Measurements from ENCODE around the gene POLRMT.
"Not testable (repeated sequence)": the region's sequence is repeated elsewhere in the genome, so short reads cannot be mapped to it uniquely, and the experiment has no call there.

Gene POLRMT

DNA sequence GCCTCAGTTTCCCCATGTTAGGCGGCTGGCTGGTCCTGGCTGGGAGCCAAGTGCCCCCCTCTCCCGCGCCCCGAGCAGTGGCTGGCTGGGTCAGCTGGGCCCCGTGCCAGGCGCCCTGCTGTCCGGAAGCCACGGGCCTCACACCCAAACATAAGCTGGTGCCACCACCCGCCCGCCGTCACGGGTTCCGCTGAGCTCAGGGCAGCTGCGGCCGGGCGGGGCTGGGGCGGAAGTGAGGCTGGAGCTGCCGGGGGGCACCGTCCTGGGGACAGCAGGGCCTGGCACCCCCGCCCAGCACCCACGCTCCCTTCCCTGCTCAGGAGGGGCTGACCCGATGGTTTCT lies 24.4 kb downstream of the POLRMT start:
- DNase-seq, result no peak

DNA sequence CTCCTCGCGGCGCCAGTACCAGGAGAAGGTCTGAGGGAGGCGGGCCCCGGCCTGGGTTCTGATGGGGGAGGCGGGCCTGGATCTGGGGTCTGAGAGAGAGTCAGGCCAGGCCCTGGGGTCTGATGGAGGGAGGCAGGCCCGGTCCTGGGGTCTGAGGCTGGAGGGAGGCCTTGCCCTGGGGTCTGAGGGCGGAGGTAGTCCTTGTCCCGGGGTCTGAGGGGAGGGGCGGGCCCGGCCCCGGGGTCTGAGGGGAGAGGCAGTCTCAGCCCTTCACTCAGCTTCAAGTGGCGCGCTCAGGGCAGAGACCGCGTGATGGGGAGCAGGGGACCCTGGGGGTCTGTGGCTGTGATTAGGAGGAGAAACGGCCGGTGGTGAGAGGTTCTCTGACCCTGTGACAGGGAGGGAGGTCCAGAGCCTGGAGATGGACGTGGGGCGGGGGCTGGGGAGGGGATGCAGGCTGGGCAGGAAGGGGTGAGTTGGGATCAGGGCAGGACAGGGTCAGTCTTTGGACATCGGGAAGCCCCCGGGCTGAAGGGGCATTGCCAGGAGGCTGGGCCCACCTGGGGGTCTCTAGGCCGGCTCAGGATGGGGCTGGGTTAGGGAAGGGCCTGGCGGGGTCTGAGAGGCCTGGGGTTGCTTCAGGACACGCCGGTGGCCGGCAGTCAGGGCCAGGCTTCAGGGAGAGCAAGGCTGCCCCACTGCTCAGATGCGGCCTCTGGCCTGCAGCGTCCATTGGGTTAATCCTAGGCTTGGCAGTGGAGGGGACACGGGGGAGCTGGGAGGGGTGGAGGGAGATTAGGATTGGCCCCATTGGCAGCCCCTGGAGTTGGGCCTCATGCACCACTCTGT lies 25.0 kb downstream of the POLRMT start:
- no peak for DNase-seq

DNA sequence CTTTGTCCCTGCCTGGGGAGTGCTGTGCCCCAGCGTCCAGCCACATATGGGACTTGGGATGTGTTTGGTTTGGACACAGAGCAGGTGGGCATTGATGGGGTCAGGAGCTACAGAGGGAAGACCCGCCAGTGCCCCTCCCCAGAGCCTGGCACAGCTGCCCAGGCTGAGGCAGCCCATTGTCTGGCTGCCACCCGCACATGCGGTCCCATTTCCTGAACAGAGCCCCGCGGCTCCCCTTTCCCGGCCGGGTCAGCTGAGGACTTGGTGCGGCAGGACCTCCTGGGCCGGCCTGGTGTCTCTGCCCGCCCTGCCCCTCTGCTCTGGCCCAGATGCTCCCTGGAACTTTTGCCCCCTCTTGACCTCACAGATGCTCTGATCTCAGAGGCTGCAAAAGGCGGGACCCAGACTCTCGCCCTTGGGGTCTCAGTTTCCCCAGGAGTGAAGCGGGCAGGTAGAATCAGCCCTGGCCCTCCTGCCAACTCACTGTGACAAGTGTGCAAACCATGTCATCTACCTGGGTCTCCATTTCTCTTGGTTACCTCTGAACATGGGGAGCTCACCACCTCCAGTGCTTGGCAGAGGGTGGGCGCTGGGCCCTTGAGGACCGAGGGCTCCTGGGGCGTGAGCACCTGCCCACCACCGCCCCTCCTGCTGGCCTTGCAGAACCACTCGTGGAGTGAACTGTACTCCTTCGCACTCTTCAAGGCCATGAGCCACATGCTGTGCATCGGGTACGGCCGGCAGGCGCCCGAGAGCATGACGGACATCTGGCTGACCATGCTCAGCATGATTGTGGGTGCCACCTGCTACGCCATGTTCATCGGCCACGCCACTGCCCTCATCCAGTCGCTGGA lies 25.8 kb downstream of the POLRMT start:
- no peak for DNase-seq

DNA sequence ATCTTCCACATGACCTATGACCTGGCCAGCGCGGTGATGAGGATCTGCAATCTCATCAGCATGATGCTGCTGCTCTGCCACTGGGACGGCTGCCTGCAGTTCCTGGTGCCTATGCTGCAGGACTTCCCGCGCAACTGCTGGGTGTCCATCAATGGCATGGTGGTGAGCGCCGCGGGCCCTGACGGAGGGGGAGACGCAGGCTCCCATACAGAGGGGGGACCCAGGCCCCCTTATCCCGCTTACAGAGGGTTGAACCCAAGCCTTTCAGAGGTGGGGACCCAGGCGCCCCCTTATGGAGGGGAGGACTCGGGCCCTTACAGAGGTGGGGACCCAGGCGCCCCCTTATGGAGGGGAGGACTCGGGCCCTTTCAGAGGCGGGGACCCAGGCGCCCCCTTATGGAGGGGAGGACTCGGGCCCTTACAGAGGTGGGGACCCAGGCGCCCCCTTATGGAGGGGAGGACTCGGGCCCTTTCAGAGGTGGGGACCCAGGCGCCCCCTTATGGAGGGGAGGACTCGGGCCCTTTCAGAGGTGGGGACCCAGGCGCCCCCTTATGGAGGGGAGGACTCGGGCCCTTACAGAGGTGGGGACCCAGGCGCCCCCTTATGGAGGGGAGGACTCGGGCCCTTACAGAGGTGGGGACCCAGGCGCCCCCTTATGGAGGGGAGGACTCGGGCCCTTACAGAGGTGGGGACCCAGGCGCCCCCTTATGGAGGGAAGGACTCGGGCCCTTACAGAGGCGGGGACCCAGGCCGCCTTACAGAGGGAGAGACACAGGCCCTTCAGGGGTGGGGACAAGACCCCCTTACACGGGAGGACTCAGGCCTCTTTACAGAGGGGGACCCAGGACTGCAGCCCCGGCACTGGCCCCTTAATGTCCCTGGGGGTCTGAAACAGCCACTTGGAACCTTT lies 28.0 kb downstream of the POLRMT start:
- not testable (repeated sequence) for DNase-seq

DNA sequence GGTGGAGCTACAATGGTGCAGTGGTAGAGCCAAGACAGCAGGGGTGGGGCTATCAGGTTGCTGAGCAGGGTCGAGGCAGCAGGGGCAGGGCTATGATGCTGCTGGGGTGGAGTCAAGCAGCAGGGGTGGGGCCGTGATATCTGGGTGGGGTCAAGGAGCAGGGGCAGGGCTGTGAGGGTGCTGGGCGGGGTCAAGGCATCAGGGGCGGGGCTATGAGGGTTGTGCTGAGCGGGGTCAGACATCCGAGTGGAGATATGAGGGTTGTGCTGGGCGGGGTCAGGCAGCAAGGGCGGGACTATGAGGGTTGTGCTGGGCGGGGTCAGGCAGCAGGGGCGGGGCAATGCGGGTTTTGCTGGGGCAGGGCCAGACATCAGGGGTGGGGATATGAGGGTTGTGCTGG lies 29.0 kb downstream of the POLRMT start:
- DNase-seq, result no peak

DNA sequence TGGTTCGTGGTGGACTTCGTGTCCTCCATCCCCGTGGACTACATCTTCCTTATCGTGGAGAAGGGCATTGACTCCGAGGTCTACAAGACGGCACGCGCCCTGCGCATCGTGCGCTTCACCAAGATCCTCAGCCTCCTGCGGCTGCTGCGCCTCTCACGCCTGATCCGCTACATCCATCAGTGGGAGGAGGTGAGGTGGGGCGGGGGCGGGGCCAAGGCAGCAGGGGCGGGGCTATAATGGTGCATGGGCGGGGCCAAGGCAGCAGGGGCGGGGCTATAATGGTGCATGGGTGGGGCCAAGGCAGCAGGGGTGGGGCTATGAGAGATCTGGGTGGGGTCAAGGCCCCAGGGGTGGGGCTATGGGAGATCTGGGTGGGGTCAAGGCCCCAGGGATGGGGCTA lies 29.6 kb downstream of the POLRMT start:
- not testable (repeated sequence) for DNase-seq

DNA sequence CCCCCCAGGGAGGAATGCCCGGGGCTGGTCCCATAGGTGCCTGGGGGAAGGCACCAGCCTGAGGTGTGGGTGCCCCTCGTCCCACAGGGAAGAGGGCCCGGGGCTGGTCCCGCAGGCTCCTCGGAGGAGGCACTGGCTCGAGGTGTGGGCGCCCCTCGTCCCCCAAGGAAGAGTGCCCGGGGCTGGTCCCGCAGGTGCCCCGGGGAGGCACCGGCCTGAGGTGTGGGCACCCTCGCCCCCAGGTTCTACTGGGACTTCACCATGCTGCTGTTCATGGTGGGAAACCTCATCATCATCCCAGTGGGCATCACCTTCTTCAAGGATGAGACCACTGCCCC lies 30.1 kb downstream of the POLRMT start:
- not testable (repeated sequence) for DNase-seq

DNA sequence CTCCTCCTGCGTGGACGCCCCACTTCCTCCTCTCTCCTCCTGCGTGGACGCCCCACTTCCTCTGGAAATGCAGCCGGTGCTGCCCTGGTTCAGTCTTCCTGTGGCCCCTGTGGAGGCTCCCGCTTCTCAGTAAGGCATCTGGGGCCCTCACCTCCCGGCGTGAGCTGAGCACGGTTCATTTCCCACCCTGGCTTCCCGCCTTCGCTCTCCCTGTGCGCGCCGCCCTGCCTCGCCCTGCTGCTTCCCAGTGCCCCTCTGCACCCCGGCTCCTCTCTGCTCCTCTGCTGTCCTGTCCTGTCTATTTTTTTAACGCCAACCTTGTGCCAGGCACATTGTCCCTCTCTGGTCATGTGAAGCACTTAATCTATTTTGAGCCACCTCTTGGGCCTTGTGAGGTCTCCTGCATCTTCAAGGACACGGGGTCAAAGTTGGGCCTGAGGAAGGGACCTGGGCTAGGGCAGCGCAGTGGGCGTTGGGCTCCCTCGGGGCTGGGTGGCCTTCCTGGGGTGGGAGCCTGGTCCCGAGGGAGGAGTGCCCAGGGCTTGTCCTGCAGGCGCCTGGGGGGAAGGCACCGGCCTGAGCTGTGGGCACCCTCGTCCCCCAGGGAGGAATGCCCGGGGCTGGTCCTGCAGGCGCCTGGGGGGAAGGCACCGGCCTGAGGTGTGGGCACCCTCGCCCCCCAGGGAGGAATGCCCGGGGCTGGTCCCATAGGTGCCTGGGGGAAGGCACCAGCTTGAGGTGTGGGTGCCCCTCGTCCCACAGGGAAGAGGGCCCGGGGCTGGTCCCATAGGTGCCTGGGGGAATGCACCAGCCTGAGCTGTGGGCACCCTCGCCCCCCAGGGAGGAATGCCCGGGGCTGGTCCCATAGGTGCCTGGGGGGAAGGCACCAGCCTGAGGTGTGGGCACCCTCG lies 30.7 kb downstream of the POLRMT start:
- DNase-seq, result no peak

DNA sequence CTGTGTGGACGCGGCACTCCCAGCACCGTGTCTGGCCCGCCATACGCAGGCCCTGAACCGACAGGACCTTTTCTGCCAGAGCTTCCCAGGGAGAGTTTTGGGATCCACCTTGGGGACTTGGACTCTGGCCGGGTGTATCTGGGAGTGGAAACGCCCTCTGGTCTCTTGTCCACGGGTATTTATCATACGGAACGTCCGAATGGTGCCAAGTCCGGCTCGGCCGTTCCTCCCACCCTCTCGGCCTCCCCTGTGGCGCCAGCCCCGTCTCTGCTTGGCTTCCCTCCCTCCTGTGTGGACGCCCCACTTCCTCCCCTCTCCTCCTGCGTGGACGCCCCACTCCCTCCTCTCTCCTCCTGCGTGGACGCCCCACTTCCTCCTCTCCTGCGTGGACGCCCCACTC lies 31.5 kb downstream of the POLRMT start:
- DNase-seq, result no peak

DNA sequence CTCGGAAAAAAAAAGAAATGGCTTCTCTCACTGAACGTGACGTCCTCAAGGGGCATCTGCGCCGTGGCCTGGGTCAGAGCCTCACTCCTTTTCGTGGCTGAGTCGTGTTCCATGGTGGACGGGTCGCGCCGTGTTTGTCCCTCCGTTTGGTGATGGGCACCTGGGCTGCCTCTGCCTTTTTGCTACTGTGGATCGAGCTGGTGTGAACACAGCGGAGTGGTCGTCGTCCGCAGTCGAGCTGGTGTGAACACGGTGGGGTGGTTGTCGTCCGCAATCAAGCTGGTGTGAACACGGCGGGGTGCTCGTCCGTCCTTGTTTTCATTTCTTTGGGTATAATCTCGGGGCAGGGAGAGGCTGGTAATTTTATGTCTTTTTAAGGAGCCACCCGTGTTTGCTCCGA lies 32.0 kb downstream of the POLRMT start:
- no peak for DNase-seq

DNA sequence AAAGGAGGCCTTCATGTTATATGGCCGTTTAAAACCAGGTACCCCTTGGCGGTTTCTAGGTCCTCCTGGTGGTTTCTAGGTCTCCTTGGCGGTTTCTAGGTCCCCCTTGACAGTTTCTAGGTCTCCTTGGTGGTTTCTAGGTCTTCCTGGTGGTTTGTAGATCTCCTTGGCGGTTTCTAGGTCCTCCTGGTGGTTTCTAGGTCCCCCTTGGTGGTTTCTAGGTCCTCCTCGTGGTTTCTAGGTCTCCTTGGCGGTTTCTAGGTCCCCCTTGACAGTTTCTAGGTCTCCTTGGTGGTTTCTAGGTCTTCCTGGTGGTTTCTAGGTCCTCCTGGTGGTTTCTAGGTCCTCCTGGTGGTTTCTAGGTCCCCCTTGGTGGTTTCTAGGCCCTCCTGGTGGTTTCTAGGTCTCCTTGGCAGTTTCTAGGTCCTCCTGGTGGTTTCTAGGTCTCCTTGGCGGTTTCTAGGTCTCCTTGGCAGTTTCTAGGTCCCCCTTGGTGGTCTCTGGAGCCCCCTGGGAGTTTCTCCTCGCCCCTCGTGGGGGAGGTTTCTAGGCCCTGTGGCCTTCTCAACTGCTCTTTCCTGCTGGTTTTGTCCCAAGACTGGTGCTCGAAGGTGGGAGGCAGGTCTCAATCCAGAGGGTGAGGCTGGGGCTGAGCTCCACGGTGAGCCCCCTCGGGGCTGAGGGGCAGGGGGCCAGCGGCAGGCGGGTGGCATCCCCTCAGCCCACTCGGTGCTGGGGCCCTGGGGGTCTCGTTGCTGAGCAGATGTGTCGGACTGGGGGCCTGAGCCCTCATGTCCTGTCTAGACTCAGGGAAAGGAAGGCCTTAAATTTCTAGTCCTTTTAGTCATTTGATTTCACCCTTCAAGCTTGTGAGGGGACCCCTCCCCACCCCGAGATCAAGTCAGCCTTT lies 35.7 kb downstream of the POLRMT start:
- DNase-seq, result no peak

DNA sequence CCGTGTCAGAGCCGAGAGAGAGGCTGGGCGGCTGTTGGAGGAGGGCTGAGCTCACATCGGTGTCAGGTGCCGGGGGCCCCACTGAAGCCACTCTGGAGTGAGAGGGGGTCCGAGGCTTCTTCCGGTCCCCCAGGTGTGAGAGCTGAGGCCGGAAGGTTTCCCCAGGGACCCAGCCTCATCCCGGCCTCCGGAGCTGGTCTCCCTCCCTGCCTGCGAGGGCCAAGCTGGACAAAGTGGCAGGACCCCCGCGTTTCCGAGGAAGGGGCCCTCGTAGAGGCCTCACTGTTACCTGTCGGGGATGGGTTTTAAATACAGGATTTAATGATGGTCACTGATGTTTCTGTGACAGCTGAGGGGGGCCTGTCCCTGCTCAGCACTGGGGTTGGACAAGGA lies 37.1 kb downstream of the POLRMT start:
- no peak for DNase-seq

DNA sequence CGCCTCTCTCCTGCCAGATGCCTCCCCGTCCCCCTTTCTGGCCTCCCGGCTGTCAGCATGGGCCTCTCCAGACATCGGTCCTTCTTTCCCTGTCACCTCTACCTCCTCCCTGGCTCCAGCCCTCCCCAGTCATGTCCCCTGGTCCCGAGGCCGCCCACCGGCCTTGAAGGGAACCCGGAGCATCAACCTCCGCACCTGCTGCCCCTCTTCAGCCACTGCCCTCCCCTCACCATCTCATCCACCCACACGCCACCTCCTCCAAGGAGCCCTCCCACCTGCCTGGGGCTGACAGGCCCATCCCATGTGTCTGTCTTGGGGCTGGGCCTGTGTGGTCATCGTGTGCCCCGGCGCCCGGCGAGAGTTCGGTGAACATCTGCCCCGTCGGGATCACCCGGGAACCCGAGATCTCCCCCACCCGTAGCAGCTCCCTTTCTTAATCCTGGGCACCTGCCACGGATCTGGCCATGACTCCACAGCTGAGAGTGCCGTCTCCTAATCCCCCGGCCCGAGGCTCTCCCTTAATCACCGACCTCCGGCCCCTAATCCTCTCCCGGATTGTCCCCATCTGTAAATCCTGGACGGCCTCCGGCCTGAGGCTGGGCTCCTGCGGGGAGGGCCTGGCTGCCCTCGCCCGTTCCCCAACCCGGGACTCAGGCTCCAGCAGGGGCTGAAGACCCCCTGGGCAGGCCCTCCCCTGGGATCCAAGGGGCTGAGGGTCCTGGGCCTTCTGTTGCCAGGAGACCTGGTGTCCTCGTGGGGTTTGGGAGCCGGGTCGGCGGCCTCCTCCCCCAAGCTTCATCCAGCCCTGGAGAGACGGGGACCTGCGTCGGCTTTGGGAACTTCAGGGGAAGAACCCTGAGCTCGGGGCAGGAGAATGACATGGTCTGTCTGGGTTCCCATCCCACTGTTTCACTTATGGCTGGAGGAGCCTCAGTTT lies 37.7 kb downstream of the POLRMT start:
- DNase-seq, result no peak

DNA sequence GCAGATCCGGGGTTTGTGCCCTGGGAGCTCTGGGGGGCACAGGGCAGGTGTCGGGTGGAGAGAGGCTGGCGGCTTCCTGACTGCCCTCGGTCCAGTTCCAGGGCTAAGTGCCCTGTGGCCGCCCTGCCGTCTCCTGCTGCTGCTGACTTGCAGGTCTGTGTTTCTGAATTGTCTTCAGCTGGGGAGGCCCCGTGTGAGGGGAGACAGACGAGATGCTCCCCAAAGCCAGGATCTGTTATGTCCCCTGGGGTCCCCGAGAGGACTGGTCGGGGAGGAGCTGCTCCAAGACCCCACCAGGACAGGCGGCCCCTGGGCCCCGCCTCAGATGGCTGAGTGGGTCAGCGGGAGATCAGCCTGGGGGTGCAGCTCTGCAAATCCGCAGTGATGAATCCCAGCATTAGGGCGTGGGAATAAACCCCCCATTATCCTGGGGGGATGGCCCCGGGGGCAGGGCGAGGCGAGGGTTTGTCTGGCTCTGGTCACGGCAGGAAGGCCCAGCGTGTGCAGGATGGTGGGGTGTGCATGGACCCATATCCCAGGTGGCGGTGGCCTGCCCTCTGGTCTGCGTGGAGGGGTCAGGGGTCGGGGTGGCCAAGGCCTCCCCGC lies 39.0 kb downstream of the POLRMT start:
- no peak for DNase-seq

DNA sequence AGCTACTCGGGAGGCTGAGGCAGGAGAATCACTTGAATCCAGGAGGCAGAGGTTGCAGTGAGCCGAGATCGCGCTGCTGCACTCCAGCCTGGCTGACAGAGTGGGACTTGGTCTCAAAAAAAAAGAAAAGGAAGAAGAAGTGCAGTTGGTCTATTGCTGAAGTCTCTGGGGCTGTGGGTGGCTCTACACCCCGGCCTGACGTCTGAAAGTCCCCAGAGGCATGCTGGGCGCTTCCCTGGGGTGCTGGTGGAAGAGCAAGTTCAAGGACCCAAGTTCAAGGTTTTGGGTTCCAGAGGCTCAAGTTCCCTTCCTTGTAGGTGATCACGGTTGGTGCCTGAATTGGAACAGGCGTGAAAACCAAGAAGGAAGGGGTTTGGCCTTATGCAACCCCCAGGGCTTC lies 39.8 kb downstream of the POLRMT start:
- no peak for DNase-seq

DNA sequence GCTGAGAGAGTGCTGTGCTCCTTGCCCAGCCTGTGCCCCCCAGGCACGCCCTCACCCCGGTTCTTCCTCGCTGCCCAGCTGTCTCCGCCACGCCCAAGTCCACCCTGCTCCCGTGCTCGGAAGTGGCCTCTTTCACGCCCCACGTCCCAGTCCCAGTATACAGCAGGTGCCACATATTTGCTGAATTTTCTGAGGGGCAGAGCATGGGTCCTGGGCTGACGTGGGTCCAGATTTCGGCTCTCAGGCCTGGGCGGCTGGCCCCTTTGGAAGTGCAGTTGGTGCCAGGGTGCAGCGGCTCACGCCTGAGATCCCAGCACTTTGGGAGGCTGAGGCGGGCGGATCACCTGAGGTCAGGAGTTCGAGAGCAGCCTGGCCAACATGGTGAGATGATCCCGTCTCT lies 40.3 kb downstream of the POLRMT start:
- no peak for DNase-seq

DNA sequence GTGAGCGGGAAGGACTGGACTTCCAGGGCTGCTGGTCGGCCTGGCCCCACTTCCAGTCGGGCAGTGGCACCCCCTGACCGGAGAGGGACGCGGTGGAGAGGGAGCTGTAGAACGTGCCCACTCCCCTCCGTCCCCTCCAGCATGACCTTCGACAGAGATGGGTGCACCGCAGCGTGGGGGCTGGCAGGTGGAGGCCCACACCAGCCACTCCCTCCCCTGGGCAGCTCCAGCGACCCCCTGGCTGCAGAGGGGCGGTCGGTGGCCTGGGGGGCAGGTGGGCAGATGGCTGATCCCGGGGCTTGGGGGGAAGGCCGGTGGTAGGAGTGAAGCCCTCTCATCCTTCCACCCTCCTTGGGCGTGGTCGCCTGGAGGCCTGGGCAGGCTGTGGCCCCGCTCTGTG lies 41.2 kb downstream of the POLRMT start:
- DNase-seq, result no peak

DNA sequence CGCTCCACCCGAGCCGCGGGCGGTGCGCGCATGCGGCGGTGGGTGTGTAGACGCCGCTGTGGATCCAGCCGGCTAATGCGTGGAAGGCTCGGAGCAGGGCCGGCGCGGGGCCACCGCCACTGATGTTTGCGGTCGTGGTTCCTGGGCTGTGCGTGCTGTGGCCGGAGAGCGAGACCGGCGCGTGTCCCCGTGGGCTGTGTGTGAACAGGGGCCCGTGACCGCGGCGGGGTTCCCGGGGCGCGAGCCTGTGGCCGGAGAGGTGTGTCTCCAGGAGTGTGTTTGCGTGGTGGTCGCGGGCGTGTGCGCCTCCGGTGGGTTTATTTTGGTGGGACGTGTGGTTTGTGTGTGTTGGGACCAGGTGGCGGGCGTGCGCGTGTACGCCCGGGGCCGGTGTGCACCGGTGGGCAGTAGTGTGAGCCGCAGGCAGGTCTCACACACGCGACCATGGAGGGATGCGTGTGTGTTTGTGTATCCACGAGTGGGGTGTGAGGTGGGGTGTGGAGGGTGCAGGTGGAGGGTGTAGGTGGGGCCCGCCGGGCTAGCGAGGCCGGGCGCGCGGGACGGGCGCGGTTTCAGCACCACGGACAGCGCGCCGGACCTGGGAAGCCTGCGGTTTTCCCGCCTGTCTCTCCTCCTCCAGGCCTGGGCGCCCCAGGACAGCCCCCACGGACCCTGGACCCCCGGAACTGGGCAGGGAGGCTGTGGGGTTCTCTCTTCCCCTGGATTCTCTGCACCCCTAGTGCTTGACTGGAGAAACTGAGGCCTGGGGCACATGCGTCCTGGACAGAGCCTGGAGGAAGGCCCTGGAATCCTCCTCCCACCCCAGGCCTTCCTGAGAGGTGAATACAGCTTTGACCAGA lies 42.0 kb downstream of the POLRMT start:
- no peak for DNase-seq

DNA sequence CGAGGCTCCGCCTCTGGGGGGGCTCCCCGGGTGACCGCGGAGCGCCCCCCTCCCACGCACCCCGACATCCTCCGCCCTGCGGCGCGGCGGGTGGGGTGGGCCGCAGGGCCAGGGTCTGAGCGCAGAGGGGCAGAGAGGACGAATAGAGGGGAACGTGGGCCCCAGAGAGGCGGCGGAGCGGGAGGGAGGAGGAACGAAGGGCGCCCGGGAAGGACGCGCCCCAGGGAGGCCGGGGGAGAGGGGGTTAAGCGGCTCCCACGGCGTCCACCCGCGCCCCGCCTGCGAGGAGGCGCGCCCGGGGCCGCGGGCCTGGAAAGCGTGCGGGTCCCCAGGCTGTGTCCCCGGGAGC lies 42.6 kb downstream of the POLRMT start:
- DNase-seq, result no peak

Measured in NCI-H2107 (cell line).